H1 (cell line): Measurements from ENCODE around the gene EPHA8. TPM values are rescaled to one million over a fixed set of nuclear protein-coding genes. Genes with fewer than 3 reads are reported as not detected.

ENCODE experiments used
- CTCF ChIA-PET: fragments of 300-600 bp; sonication (Branson Sonifier 250); formaldehyde crosslinking; loops from one replicate; lab custom pipeline; 2021; ENCODE audit not compliant: partially characterized antibody; lab: Charles Lee
- POLR2A ChIA-PET: fragments of 300-600 bp; sonication (Branson Sonifier 250); formaldehyde crosslinking; loops from one replicate; lab custom pipeline; 2021; ENCODE audit warnings: inconsistent platforms; ENCODE audit not compliant: partially characterized antibody; lab: Charles Lee
- DNase-seq, 2 experiments: peaks; one replicate each; pipeline versions ENCODE4 v3.0.0 to v3.0.0-alpha.2; 2010 to 2022; ENCODE audit warnings: low spot score in 2 of 2, low read depth in 1 of 2, mixed read lengths in 1 of 2
- FAIRE-seq: peaks from 2 replicates; lab custom pipeline; 2011; peaks lifted over from hg19 to GRCh38; lab: Jason Lieb, UNC
- H2AFZ ChIP-seq: 2 replicates; pipeline ENCODE4 v1.8.1; 2012; ENCODE audit warnings: low read length, inconsistent platforms
- H2AK5ac ChIP-seq: 2 replicates; pipeline ENCODE4 v1.6.1; 2013; ENCODE audit warnings: low read depth, low read length
- H2BK120ac ChIP-seq: replicated peaks from 2 replicates; pipeline ENCODE3; 2013; ENCODE audit warnings: low read depth, low read length, inconsistent platforms
- H2BK12ac ChIP-seq: 2 replicates; pipeline ENCODE4 v1.6.1; 2013; ENCODE audit warnings: low read depth, low read length
- H2BK15ac ChIP-seq: 2 replicates; pipeline ENCODE4 v1.6.1; 2013; ENCODE audit warnings: low read length
- H2BK20ac ChIP-seq: 2 replicates; pipeline ENCODE4 v1.6.1; 2013; ENCODE audit warnings: low read length
- H2BK5ac ChIP-seq: 2 replicates; pipeline ENCODE4 v1.6.1; 2013; ENCODE audit warnings: low read depth, low read length
- H3K14ac ChIP-seq: 2 replicates; pipeline ENCODE4 v1.6.1; 2013; ENCODE audit warnings: inconsistent platforms; ENCODE audit not compliant: insufficient read length
- H3K18ac ChIP-seq: 2 replicates; pipeline ENCODE4 v1.6.1; 2013; ENCODE audit warnings: low read length; ENCODE audit errors: extremely low read depth
- H3K23ac ChIP-seq: 2 replicates; pipeline ENCODE4 v1.6.1; 2013; ENCODE audit warnings: inconsistent platforms; ENCODE audit not compliant: insufficient read length
- H3K23me2 ChIP-seq: 2 replicates; pipeline ENCODE4 v1.6.1; 2013; ENCODE audit warnings: low read depth, low read length
- H3K27ac ChIP-seq: 2 replicates; pipeline ENCODE4 v1.6.1; 2011; ENCODE audit warnings: low read depth, low read length, inconsistent platforms
- H3K27me3 ChIP-seq, 4 experiments: replicated peaks in 1 of 4; 1 replicate in 1 of 4; 2 replicates in 3 of 4; pipeline versions ENCODE4 v1.6.1 to v1.8.1; 2011 to 2013; ENCODE audit warnings: low read length in 3 of 4, mild to moderate bottlenecking in 3 of 4, inconsistent platforms in 2 of 4, mixed read lengths in 2 of 4, moderate library complexity in 1 of 4; ENCODE audit not compliant: control insufficient read depth in 3 of 4, insufficient read depth in 3 of 4; ENCODE audit errors: extremely low read depth in 1 of 4
- H3K36me3 ChIP-seq, 4 experiments: 2 replicates each; pipeline versions ENCODE4 v1.6.1 to v1.8.1; 2011 to 2013; ENCODE audit warnings: mild to moderate bottlenecking in 4 of 4, low read length in 3 of 4, moderate library complexity in 2 of 4, control low read depth in 1 of 4, inconsistent platforms in 1 of 4; ENCODE audit not compliant: insufficient read depth in 4 of 4, control insufficient read depth in 2 of 4
- H3K4ac ChIP-seq: replicated peaks from 2 replicates; pipeline ENCODE3; 2013; ENCODE audit warnings: low read length, low read depth, mixed read lengths, inconsistent platforms; ENCODE audit not compliant: insufficient read length
- H3K4me1 ChIP-seq, 4 experiments: replicated peaks in 1 of 4; 1 replicate in 1 of 4; 2 replicates in 3 of 4; pipeline versions ENCODE4 v1.6.1 to v1.8.1; 2011 to 2013; ENCODE audit warnings: low read length in 3 of 4, inconsistent platforms in 2 of 4, mixed read lengths in 1 of 4; ENCODE audit not compliant: insufficient read depth in 4 of 4, control insufficient read depth in 3 of 4
- H3K4me2 ChIP-seq, 2 experiments: 2 replicates each; pipeline versions ENCODE4 v1.6.1 to v1.8.1; 2011 to 2013; ENCODE audit warnings: low read depth in 2 of 2, low read length in 2 of 2, control low read depth in 1 of 2, inconsistent platforms in 1 of 2, mild to moderate bottlenecking in 1 of 2; ENCODE audit not compliant: insufficient read depth in 1 of 2
- H3K4me3 ChIP-seq, 4 experiments: fragments of 200-600, 300-600 bp in 1 of 4; sonication (generic), shearing (Covaris generic), sonication (Bioruptor Twin) in 1 of 4; 2 replicates each; pipeline versions ENCODE4 v1.5.1 to v1.8.1; 2011 to 2016; ENCODE audit warnings: low read length in 4 of 4, low read depth in 3 of 4, control low read depth in 2 of 4, inconsistent platforms in 2 of 4, mild to moderate bottlenecking in 2 of 4, mixed read lengths in 1 of 4, moderate library complexity in 1 of 4; ENCODE audit not compliant: insufficient read depth in 2 of 4; ENCODE audit errors: extremely low read depth in 1 of 4
- H3K56ac ChIP-seq: replicated peaks from 2 replicates; pipeline ENCODE3; 2013; ENCODE audit warnings: low read depth, mild to moderate bottlenecking, mixed read lengths, low read length, inconsistent platforms; ENCODE audit not compliant: insufficient read length
- H3K79me1 ChIP-seq: 2 replicates; pipeline ENCODE4 v1.6.1; 2013; ENCODE audit warnings: low read depth, low read length, control low read depth
- H3K79me2 ChIP-seq, 2 experiments: 2 replicates each; pipeline versions ENCODE4 v1.6.1 to v1.8.1; 2012 to 2013; ENCODE audit warnings: low read length in 2 of 2, mild to moderate bottlenecking in 2 of 2, inconsistent platforms in 1 of 2; ENCODE audit not compliant: insufficient read depth in 2 of 2, control insufficient read depth in 1 of 2
- H3K9ac ChIP-seq, 4 experiments: replicated peaks in 1 of 4; 1 replicate in 1 of 4; 2 replicates in 3 of 4; pipeline versions ENCODE4 v1.6.1 to v1.8.1; 2011 to 2013; ENCODE audit warnings: low read depth in 3 of 4, low read length in 3 of 4, control low read depth in 2 of 4, mild to moderate bottlenecking in 2 of 4, moderate library complexity in 2 of 4, inconsistent platforms in 1 of 4; ENCODE audit errors: extremely low read depth in 1 of 4
- H3K9me3 ChIP-seq, 2 experiments: 2 replicates each; pipeline versions ENCODE4 v1.6.1 to v1.8.1; 2012 to 2013; ENCODE audit warnings: mild to moderate bottlenecking in 2 of 2, moderate library complexity in 2 of 2, control low read depth in 1 of 2, inconsistent platforms in 1 of 2, low read depth in 1 of 2, low read length in 1 of 2, mixed read lengths in 1 of 2; ENCODE audit not compliant: insufficient read depth in 2 of 2
- H4K20me1 ChIP-seq, 2 experiments: replicated peaks in 1 of 2; 2 replicates each; pipeline versions ENCODE3 to v1.8.1; 2011 to 2013; ENCODE audit warnings: inconsistent platforms in 2 of 2, low read length in 2 of 2, mild to moderate bottlenecking in 1 of 2; ENCODE audit not compliant: insufficient read depth in 2 of 2, control insufficient read depth in 1 of 2
- H4K5ac ChIP-seq: 2 replicates; pipeline ENCODE4 v1.6.1; 2013; ENCODE audit warnings: low read length, low read depth, mixed read lengths, inconsistent platforms; ENCODE audit not compliant: insufficient read length
- H4K8ac ChIP-seq: 2 replicates; pipeline ENCODE4 v1.8.0; 2013; ENCODE audit warnings: mild to moderate bottlenecking, moderate library complexity, low read length, inconsistent platforms; ENCODE audit not compliant: insufficient read depth; ENCODE audit errors: extremely low read depth
- H4K91ac ChIP-seq: replicated peaks from 2 replicates; pipeline ENCODE3; 2013; ENCODE audit warnings: low read length, mixed read lengths, inconsistent platforms; ENCODE audit not compliant: insufficient read length
- CHD1 ChIP-seq: IDR thresholded peaks from 2 replicates; pipeline ENCODE4 v1.6.1; 2012; ENCODE audit warnings: low read depth, low read length, improper control_type of control experiment
- GABPA ChIP-seq: IDR thresholded peaks from 2 replicates; pipeline ENCODE4 v1.6.1; 2011; ENCODE audit warnings: mild to moderate bottlenecking, low read length, moderate library complexity, borderline replicate concordance; ENCODE audit not compliant: insufficient read depth
- RBBP5 ChIP-seq: IDR thresholded peaks from 2 replicates; pipeline ENCODE4 v1.7.1; 2012; ENCODE audit warnings: low read depth, mild to moderate bottlenecking, inconsistent platforms, low read length, moderate library complexity, borderline replicate concordance
- RFX5 ChIP-seq: IDR thresholded peaks from 2 replicates; pipeline ENCODE4 v1.6.1; 2011; ENCODE audit warnings: low read depth, low read length, improper control_type of control experiment, borderline replicate concordance
- ZNF274 ChIP-seq: IDR thresholded peaks from 2 replicates; pipeline ENCODE4 v1.7.0; 2012; ENCODE audit warnings: low read length, borderline replicate concordance; ENCODE audit errors: extremely low read depth
- WGBS, 2 experiments: shearing (Covaris generic) in 1 of 2; methylation state at CpG; one replicate each; pipeline versions ENCODE4 v1.1.6 to v1.1.7; 2013 to 2015; ENCODE audit warnings: low lambda C conversion rate in 2 of 2, mixed read lengths in 2 of 2, inconsistent platforms in 1 of 2, low coverage in 1 of 2, missing lambda C conversion rate in 1 of 2; ENCODE audit not compliant: insufficient replicate concordance in 2 of 2, insufficient coverage in 1 of 2, insufficient read length in 1 of 2; ENCODE audit errors: extremely low coverage in 1 of 2, missing lambda C conversion rate in 1 of 2; 5-methylcytosine and 5-hydroxymethylcytosine counted together
- polyA plus RNA-seq, 7 experiments: library from polyadenylated mRNA; depleted of rRNA in 3 of 7; stranded (reverse) in 5 of 7; unstranded in 2 of 7; fragments of >200 nt in 5 of 7; fragments of 200-250 nt in 2 of 7; gene quantifications; 1 replicate in 5 of 7; 2 replicates in 1 of 7; 4 replicates in 1 of 7; pipeline versions ENCODE4 v1.2.1 to v1.2.3, GENCODE V29; 2011 to 2013; ENCODE audit warnings: missing spikeins in 2 of 7, mixed read lengths in 2 of 7
- total RNA-seq: library from RNA; stranded (reverse); fragmentation: NEBNext Ultra II Directional; extraction: Animal tissue kit (Norgen Biotek cat#: 25700); gene quantifications from 2 replicates; pipeline ENCODE4 v1.2.1, GENCODE V29; 2021

EPHA8 gene
- total and polyA plus RNA-seq, 2 of the 8 experiments (the other 6 are each of a cell fraction or from before 2014, with no cell fraction given): 4.0 to 8.4 TPM

GRCh38 chr1:22557341-22557950 lies 5.8 kb upstream of the EPHA8 start:
- Histone ChIP-seq H3K4me3 (no peak overlapping the region), H2AFZ (no peak overlapping the region), H2BK15ac (peak overlapping the region; percentile 99), H2BK5ac (peak overlapping the region; percentile 92; the same call in 1 of the 2 replicates), H4K5ac (no peak overlapping the region), H2BK120ac (no peak overlapping the region), H3K9me3 (no peaks in the 10 kb centered on the region), H2AK5ac (peak overlapping the region; percentile 94), H3K36me3 (no peaks in the 10 kb centered on the region), H3K27me3 (peaks cover 6 to 16% (median 7%) of the 10 kb centered on the region in 4 experiments), H2BK20ac (no peak overlapping the region), H2BK12ac (peak overlapping the region; percentile 84), H3K4me1 (peaks cover 0 to 36% (median 19%) of the 10 kb centered on the region in 4 experiments; a peak in 6 of 7 replicates), H4K91ac (peak overlapping the region; percentile 98), H3K18ac (0 out of 2 replicates have a peak overlapping the region, but pooled peaks have one; percentile 95), H3K27ac (no peak overlapping the region), H3K14ac (no peak overlapping the region), H3K23me2 (peaks cover 3% of the 10 kb centered on the region; the same call in 1 of the 2 replicates), H3K56ac (no peak overlapping the region), H3K4ac (peak overlapping the region; percentile 15), H3K4me2 (peak overlapping the region in 1 of 2 experiments; percentile 46; a peak in 1 of 4 replicates), H3K79me1 (no peaks in the 10 kb centered on the region), H3K9ac (no peak overlapping the region), H3K23ac (no peak overlapping the region), H4K8ac (no peak overlapping the region; the same call in 1 of the 2 replicates), H4K20me1 (no peaks in the 10 kb centered on the region), H3K79me2 (no peaks in the 10 kb centered on the region)
- 79% methylated on average over 5 of the region's 5 CpGs; no CpG with 5 or more reads in 1 of the 2 experiments for WGBS, 2 experiments
- no peak for TF ChIP-seq RBBP5
- no peak for TF ChIP-seq GABPA
- no peak for TF ChIP-seq CHD1
- TF ChIP-seq ZNF274: no peak
- TF ChIP-seq RFX5: no peak
- no peak for FAIRE-seq
- CTCF ChIA-PET: interaction anchor here (1.1 to 6.5 kb wide), 2 partner anchors 11 to 84 kb away, joined by 3 to 39 read pairs; partner anchors contain the start of gene C1QC
- no peak for DNase-seq
- POLR2A ChIA-PET: interaction anchor here (1.4 kb wide), 1 partner anchor 11 kb away, joined by 6 read pairs; no protein-coding TSS in a partner anchor
